Sigmoid colon (tissue), 7 donors: ENCODE data around the gene NUP43. TPM values are rescaled to one million over a fixed set of nuclear protein-coding genes. Genes with fewer than 3 reads are reported as not detected.
"Not testable (repeated sequence)": the region's sequence is repeated elsewhere in the genome, so short reads cannot be mapped to it uniquely, and the experiment has no call there.

Experiments
- DNase-seq: peaks from one replicate; pipeline ENCODE4 v3.0.0-alpha.2; 2019
- H3K27ac ChIP-seq, 4 donors: fragments of 200-600 bp; sonication (generic); one replicate each; pipeline ENCODE4 v1.5.1; 2016 to 2019; ENCODE audit warnings: mild to moderate bottlenecking in 1 of 4
- H3K27me3 ChIP-seq, 3 donors: fragments of 200-600 bp; sonication (generic); one replicate each; pipeline ENCODE4 v1.5.1; 2019; ENCODE audit warnings: mild to moderate bottlenecking in 1 of 3
- H3K36me3 ChIP-seq, 4 donors: fragments of 200-600 bp; sonication (generic); one replicate each; pipeline ENCODE4 v1.5.1; 2016 to 2019
- H3K4me1 ChIP-seq, 4 donors: fragments of 200-600 bp; sonication (generic); one replicate each; pipeline ENCODE4 v1.5.1; 2017 to 2019
- H3K4me3 ChIP-seq, 4 donors: fragments of 200-600 bp; sonication (generic); one replicate each; pipeline ENCODE4 v1.5.1; 2017 to 2019; ENCODE audit warnings: mild to moderate bottlenecking in 2 of 4, moderate library complexity in 1 of 4
- H3K9me3 ChIP-seq, 4 donors: fragments of 200-600 bp in 3 of 4; sonication (generic) in 3 of 4; one replicate each; pipeline versions ENCODE4 v1.5.1 to v1.6.1; 2013 to 2019
- CTCF ChIP-seq, 4 experiments: fragments of 450-650 bp in 3 of 4; fragments of 200-600 bp in 1 of 4; IDR thresholded peaks; one replicate each; pipeline ENCODE4 v1.5.1; 2016 to 2019; ENCODE audit warnings: antibody characterized with exemption in 4 of 4, mild to moderate bottlenecking in 3 of 4, moderate library complexity in 2 of 4
- EP300 ChIP-seq, 4 donors: sonication (generic); formaldehyde crosslinking; IDR thresholded peaks; one replicate each; pipeline ENCODE4 v1.6.1; 2017; ENCODE audit warnings: antibody characterized with exemption in 4 of 4
- POLR2A ChIP-seq, 2 donors: fragments of 450-650 bp; IDR thresholded peaks; one replicate each; pipeline ENCODE4 v1.6.1; 2016; ENCODE audit warnings: antibody characterized with exemption in 2 of 2, mild to moderate bottlenecking in 2 of 2, moderate library complexity in 2 of 2
- POLR2AphosphoS5 ChIP-seq, 4 donors: sonication (generic); formaldehyde crosslinking; IDR thresholded peaks; one replicate each; pipeline ENCODE4 v1.6.1; 2017; ENCODE audit warnings: antibody characterized with exemption in 4 of 4
- WGBS, 2 donors: extraction: QIAGEN DNeasy Blood & Tissue Kit; methylation state at CpG; one replicate each; pipeline ENCODE4 v1.1.7; 2013; 5-methylcytosine and 5-hydroxymethylcytosine counted together
- intact Hi-C: fragments of 100-400 bp; cut with DNase I; formaldehyde crosslinking; loops from one replicate; pipeline ENCODE4 v1.15.1; 2023
- polyA plus RNA-seq, 3 donors: library from polyadenylated mRNA; stranded (reverse); fragments of 200-250 nt; gene quantifications; one replicate each; pipeline ENCODE4 v1.2.3, GENCODE V29; 2013
- total RNA-seq, 4 donors: library from RNA; depleted of rRNA; stranded (reverse); fragments of >200 nt; gene quantifications; one replicate each; pipeline ENCODE4 v1.1.0, GENCODE V29; 2016
- donor health status: healthy with polysubstance abuse.
- donor health status: Bipolar disorder and iron deficiency.
- donor health status: healthy.

Gene NUP43
- total and polyA plus RNA-seq, 7 donors, result 3.0 to 56.3 (median 18.3) TPM

- DNase-seq, result peak; percentile 94
- 0% methylated on average over 60 of the region's 60 CpGs for WGBS, 2 donors
- Histone ChIP-seq H3K4me3 (peak within 1 kb of the TSS; percentile 86 to 92 (median 88)), H3K4me1 (peaks cover 0 to 43% (median 35%) of the 10 kb centered on the region in 4 donors), H3K27me3 (no peaks in the 10 kb centered on the region), H3K36me3 (no peaks in the 10 kb centered on the region), H3K27ac (peak within 1 kb of the TSS; percentile 91 to 94 (median 91)), H3K9me3 (no peaks in the 10 kb centered on the region)
- intact Hi-C loops, result loop anchor here (10.0 kb wide), 1 partner anchor 185 kb away; the partner anchor contains the start of gene GINM1
- peak; percentile 89 to 98 (median 96) for TF ChIP-seq POLR2AphosphoS5 (IDR thresholded peaks at IDR 0.05)
- TF ChIP-seq POLR2A (IDR thresholded peaks at IDR 0.05), result peak; percentile 67 to 73
- no peak for TF ChIP-seq EP300 (IDR thresholded peaks at IDR 0.05)
These were observed 3.3 kb upstream of the NUP43 start, which contains the start of gene PCMT1 for GRCh38 chr6:149749594-149750135. Gene PCMT1 (plus strand): TSS chr6:149749741. CDS start chr6:149749902, 161 bp downstream.

- peak overlapping the region; percentile 91 to 94 (median 91) for H3K27ac ChIP-seq
- intact Hi-C loops, result loop anchor here (10.0 kb wide), 1 partner anchor 184 kb away; the partner anchor contains the start of gene GINM1
- 0 to 1% methylated on average over 25 to 26 of the region's 38 CpGs for WGBS, 2 donors
These were observed 2.8 kb upstream of the NUP43 start for GRCh38 chr6:149749082-149749593.

GRCh38 chr6:149745252-149745651 lies 1.1 kb downstream of the NUP43 start:
- not testable (repeated sequence) for DNase-seq
- intact Hi-C loops, result loop anchor here (10.0 kb wide), 1 partner anchor 180 kb away; the partner anchor contains the start of gene GINM1

More at GRCh38 chr6:149749082-149749593, 2.8 kb upstream of the NUP43 start:
- not testable (repeated sequence) for H3K9me3 ChIP-seq, DNase-seq, H3K27me3 ChIP-seq, H3K36me3 ChIP-seq
- Histone ChIP-seq H3K4me1 (peaks cover 0 to 43% (median 35%) of the 10 kb centered on the region in 4 donors), H3K4me3 (peak overlapping the region; percentile 86 to 92 (median 88))

GRCh38 chr6:149734915-149735314 lies 11.4 kb downstream of the NUP43 start:
- no peak overlapping the region for H3K27ac ChIP-seq
- 98% methylated on average over 1 of the region's 1 CpG for WGBS, 2 donors
- H3K4me1 ChIP-seq, result no peaks in the 10 kb centered on the region
- intact Hi-C loops, result no loop called here
- H3K27me3 ChIP-seq, result no peaks in the 10 kb centered on the region
- H3K9me3 ChIP-seq, result no peaks in the 10 kb centered on the region
- H3K36me3 ChIP-seq, result peaks cover 10 to 98% (median 28%) of the 10 kb centered on the region in 4 donors
- no peak overlapping the region for H3K4me3 ChIP-seq
- TF ChIP-seq CTCF (IDR thresholded peaks at IDR 0.05) (no peak), POLR2A (IDR thresholded peaks at IDR 0.05) (no peak), POLR2AphosphoS5 (IDR thresholded peaks at IDR 0.05) (no peak), EP300 (IDR thresholded peaks at IDR 0.05) (no peak)
- no peak for DNase-seq

More at GRCh38 chr6:149745252-149745651, 1.1 kb downstream of the NUP43 start:
- 62 to 88% methylated on average over 10 of the region's 10 CpGs for WGBS, 2 donors
- H3K36me3 ChIP-seq, result peaks cover 9 to 37% (median 13%) of the 10 kb centered on the region in 4 donors
- not testable (repeated sequence) for H3K27me3 ChIP-seq, H3K27ac ChIP-seq, H3K9me3 ChIP-seq
- peak overlapping the region in 3 of 4 donors; percentile 66 to 83 (median 77) for H3K4me3 ChIP-seq
- H3K4me1 ChIP-seq, result peaks cover 0 to 26% (median 16%) of the 10 kb centered on the region in 4 donors

GRCh38 chr6:149733089-149733720 lies 13.1 kb downstream of the NUP43 start:
- DNase-seq, result no peak
- H3K4me1 ChIP-seq, result no peaks in the 10 kb centered on the region
- no peak overlapping the region for H3K27ac ChIP-seq
- H3K4me3 ChIP-seq, result no peak overlapping the region
- intact Hi-C loops, result no loop called here
- no peak for TF ChIP-seq POLR2AphosphoS5 (IDR thresholded peaks at IDR 0.05)
- TF ChIP-seq CTCF (IDR thresholded peaks at IDR 0.05), result no peak
- no peak for TF ChIP-seq EP300 (IDR thresholded peaks at IDR 0.05)
- TF ChIP-seq POLR2A (IDR thresholded peaks at IDR 0.05), result no peak
- H3K9me3 ChIP-seq, result no peaks in the 10 kb centered on the region
- 97% methylated on average over 2 of the region's 2 CpGs for WGBS, 2 donors
- H3K36me3 ChIP-seq, result peaks cover 19 to 98% (median 27%) of the 10 kb centered on the region in 4 donors
- no peaks in the 10 kb centered on the region for H3K27me3 ChIP-seq

GRCh38 chr6:149729824-149730223 lies 16.5 kb downstream of the NUP43 start:
- Histone ChIP-seq H3K27me3 (no peaks in the 10 kb centered on the region), H3K27ac (no peak overlapping the region), H3K4me3 (no peak overlapping the region), H3K4me1 (no peaks in the 10 kb centered on the region), H3K9me3 (no peaks in the 10 kb centered on the region), H3K36me3 (peaks cover 14 to 98% (median 31%) of the 10 kb centered on the region in 4 donors)
- intact Hi-C loops, result no loop called here
- no peak for TF ChIP-seq POLR2A (IDR thresholded peaks at IDR 0.05)
- no peak for TF ChIP-seq EP300 (IDR thresholded peaks at IDR 0.05)
- no peak for TF ChIP-seq POLR2AphosphoS5 (IDR thresholded peaks at IDR 0.05)
- TF ChIP-seq CTCF (IDR thresholded peaks at IDR 0.05), result no peak
- DNase-seq, result no peak
- 91 to 95% methylated on average over 8 of the region's 8 CpGs for WGBS, 2 donors
